IMR-90 (cell line): Measurements from ENCODE around the gene OXSR1. TPM values are rescaled to one million over a fixed set of nuclear protein-coding genes. Genes with fewer than 3 reads are reported as not detected.

Experiments used
- ATAC-seq: fragments of 200-7000 bp; cut with Tn5 transposase; 2 replicates; pipeline ENCODE4 v1.9.1; 2020; ENCODE audit warnings: low read depth, mild to moderate bottlenecking, moderate library complexity
- BruUV-seq: library from RNA; stranded (reverse); fragments of 400-500 nt; replicated peaks from 2 replicates; lab custom pipeline; 2021; lab: Mats Ljungman, UMichigan
- CTCF ChIA-PET: fragments of 300-600 bp; formaldehyde crosslinking; extraction: SDS; loops from one replicate; lab custom pipeline; 2021; ENCODE audit warnings: antibody characterized with exemption; lab: Yijun Ruan, JAX
- POLR2A ChIA-PET: fragments of 300-600 bp; sonication (Branson Sonifier 250); formaldehyde crosslinking; loops from one replicate; lab custom pipeline; 2022; ENCODE audit warnings: antibody characterized with exemption; ENCODE audit not compliant: unreplicated experiment; lab: Charles Lee
- DNase-seq: peaks from one replicate; pipeline ENCODE4 v3.0.0; 2013
- H2AFZ ChIP-seq: replicated peaks from 2 replicates; pipeline ENCODE3; 2013; ENCODE audit warnings: low read length, mild to moderate bottlenecking; ENCODE audit not compliant: poor library complexity
- H2AK5ac ChIP-seq: 2 replicates; pipeline ENCODE4 v1.6.1; 2013; ENCODE audit warnings: low read depth, low read length, inconsistent platforms
- H2AK9ac ChIP-seq: replicated peaks from 2 replicates; pipeline ENCODE3; 2013; ENCODE audit warnings: mild to moderate bottlenecking, low read depth, low read length, moderate library complexity; ENCODE audit not compliant: poor library complexity
- H2BK120ac ChIP-seq: 2 replicates; pipeline ENCODE4 v1.6.1; 2013; ENCODE audit warnings: low read depth, low read length, inconsistent platforms
- H2BK15ac ChIP-seq: 3 replicates; pipeline ENCODE4 v1.6.1; 2013; ENCODE audit warnings: low read depth, low read length, inconsistent platforms
- H2BK20ac ChIP-seq: 2 replicates; pipeline ENCODE4 v1.6.1; 2013; ENCODE audit warnings: low read depth, mild to moderate bottlenecking, inconsistent platforms, low read length, moderate library complexity
- H2BK5ac ChIP-seq: 2 replicates; pipeline ENCODE4 v1.6.1; 2013; ENCODE audit warnings: mild to moderate bottlenecking, low read depth, low read length, inconsistent platforms; ENCODE audit not compliant: poor library complexity, severe bottlenecking
- H3K14ac ChIP-seq: replicated peaks from 2 replicates; pipeline ENCODE4 v1.6.1; 2013; ENCODE audit warnings: low read depth, low read length, inconsistent platforms
- H3K18ac ChIP-seq: 2 replicates; pipeline ENCODE4 v1.6.1; 2013; ENCODE audit warnings: low read depth, low read length, control low read depth
- H3K23ac ChIP-seq: 2 replicates; pipeline ENCODE4 v1.6.1; 2013; ENCODE audit warnings: low read depth, low read length, inconsistent platforms
- H3K27ac ChIP-seq: 2 replicates; pipeline ENCODE4 v1.5.1; 2013; ENCODE audit warnings: mild to moderate bottlenecking, control low read depth, low read length; ENCODE audit not compliant: insufficient read depth
- H3K27me3 ChIP-seq: 2 replicates; pipeline ENCODE4 v1.6.1; 2013; ENCODE audit warnings: low read length; ENCODE audit not compliant: control insufficient read depth, insufficient read depth
- H3K36me3 ChIP-seq: 2 replicates; pipeline ENCODE4 v1.6.1; 2013; ENCODE audit warnings: low read length, mixed read lengths; ENCODE audit not compliant: control insufficient read depth, insufficient read depth
- H3K4ac ChIP-seq: 2 replicates; pipeline ENCODE4 v1.6.1; 2013; ENCODE audit warnings: low read depth, low read length, inconsistent platforms
- H3K4me1 ChIP-seq: 2 replicates; pipeline ENCODE4 v1.6.1; 2013; ENCODE audit warnings: low read length, mixed read lengths; ENCODE audit not compliant: control insufficient read depth, insufficient read depth
- H3K4me2 ChIP-seq: 2 replicates; pipeline ENCODE4 v1.6.1; 2013; ENCODE audit warnings: low read depth, mild to moderate bottlenecking, control low read depth, low read length, moderate library complexity
- H3K4me3 ChIP-seq: 2 replicates; pipeline ENCODE4 v1.5.1; 2013; ENCODE audit warnings: low read depth, mild to moderate bottlenecking, control low read depth, low read length, moderate library complexity; ENCODE audit not compliant: insufficient read depth
- H3K56ac ChIP-seq: 2 replicates; pipeline ENCODE4 v1.6.1; 2013; ENCODE audit warnings: low read length, inconsistent platforms; ENCODE audit not compliant: insufficient read depth; ENCODE audit errors: extremely low read depth
- H3K79me1 ChIP-seq, 2 experiments: 2 replicates each; pipeline ENCODE4 v1.6.1; 2013; ENCODE audit warnings: low read length in 2 of 2, inconsistent platforms in 1 of 2, low read depth in 1 of 2
- H3K9ac ChIP-seq: 2 replicates; pipeline ENCODE4 v1.6.1; 2013; ENCODE audit warnings: low read depth, low read length, control low read depth
- H3K9me1 ChIP-seq: 2 replicates; pipeline ENCODE4 v1.6.1; 2013; ENCODE audit warnings: low read length, inconsistent platforms; ENCODE audit not compliant: insufficient read depth
- H3K9me3 ChIP-seq: 2 replicates; pipeline ENCODE4 v1.6.1; 2013; ENCODE audit warnings: low read length; ENCODE audit not compliant: control insufficient read depth, insufficient read depth
- H4K20me1 ChIP-seq: 2 replicates; pipeline ENCODE4 v1.6.1; 2013; ENCODE audit warnings: low read length, inconsistent platforms; ENCODE audit not compliant: insufficient read depth
- H4K5ac ChIP-seq: 2 replicates; pipeline ENCODE4 v1.6.1; 2013; ENCODE audit warnings: mild to moderate bottlenecking, low read depth, low read length, control low read depth
- H4K8ac ChIP-seq, 2 experiments: 2 replicates each; pipeline ENCODE4 v1.6.1; 2013; ENCODE audit warnings: low read depth in 2 of 2, low read length in 2 of 2, control low read depth in 1 of 2, inconsistent platforms in 1 of 2
- H4K91ac ChIP-seq: 2 replicates; pipeline ENCODE4 v1.6.1; 2013; ENCODE audit warnings: low read depth, low read length, inconsistent platforms; ENCODE audit not compliant: insufficient read depth
- BHLHE40 ChIP-seq: fragments of 150-350 bp; IDR thresholded peaks from 2 replicates; pipeline ENCODE4 v1.6.1; 2016; ENCODE audit warnings: mild to moderate bottlenecking, low read depth, low read length
- CHD1 ChIP-seq: IDR thresholded peaks from 2 replicates; pipeline ENCODE4 v1.6.1; 2012; ENCODE audit warnings: low read depth, low read length, improper control_type of control experiment
- CTCF ChIP-seq: conservative IDR thresholded peaks from 2 replicates; pipeline ENCODE4 v1.5.1; 2012; ENCODE audit warnings: mild to moderate bottlenecking, low read depth, low read length, improper control_type of control experiment
- FOS ChIP-seq: fragments of 150-350 bp; IDR thresholded peaks from 2 replicates; pipeline ENCODE4 v1.6.1; 2016; ENCODE audit warnings: low read depth, low read length
- MXI1 ChIP-seq: IDR thresholded peaks from 2 replicates; pipeline ENCODE4 v1.6.1; 2012; ENCODE audit warnings: low read depth, mild to moderate bottlenecking, low read length, moderate library complexity, borderline replicate concordance
- NFE2L2 ChIP-seq: fragments of 150-350 bp; IDR thresholded peaks from 2 replicates; pipeline ENCODE4 v1.6.1; 2016; ENCODE audit warnings: low read depth, mild to moderate bottlenecking, low read length
- RAD21 ChIP-seq: IDR thresholded peaks from 2 replicates; pipeline ENCODE4 v1.6.1; 2012; ENCODE audit warnings: low read length, improper control_type of control experiment
- RCOR1 ChIP-seq: IDR thresholded peaks from 2 replicates; pipeline ENCODE4 v1.6.1; 2012; ENCODE audit warnings: mild to moderate bottlenecking, low read length, improper control_type of control experiment; ENCODE audit not compliant: insufficient replicate concordance
- RFX5 ChIP-seq: IDR thresholded peaks from 2 replicates; pipeline ENCODE4 v1.8.0; 2012; ENCODE audit warnings: low read depth, mild to moderate bottlenecking, low read length, moderate library complexity
- SMC3 ChIP-seq: fragments of 150-350 bp; IDR thresholded peaks from 2 replicates; pipeline ENCODE4 v1.6.1; 2016; ENCODE audit warnings: low read depth, mild to moderate bottlenecking, antibody characterized with exemption, low read length, moderate library complexity
- WGBS, 2 experiments: methylation state at CpG; one replicate each; pipeline versions ENCODE4 v1.1.5 to v1.1.7; 2013; ENCODE audit warnings: missing lambda C conversion rate in 2 of 2; ENCODE audit not compliant: insufficient read length in 1 of 2; ENCODE audit errors: extremely low coverage in 2 of 2; 5-methylcytosine and 5-hydroxymethylcytosine counted together
- dilution Hi-C: fragments of 300-500 bp; cut with HindIII; formaldehyde crosslinking; loops from one replicate; pipeline ENCODE4 v1.14.3; 2018; ENCODE audit warnings: low sequenced_read_pairs; ENCODE audit not compliant: unreplicated experiment
- in situ Hi-C: fragments of 300-500 bp; cut with MboI; formaldehyde crosslinking; loops from 3 replicates; pipeline ENCODE4 v1.14.3; 2019; ENCODE audit warnings: low sequenced_read_pairs, inconsistent platforms, mixed read lengths
- intact Hi-C: fragments of 100-400 bp; cut with micrococcal nuclease; formaldehyde crosslinking; loops from 2 replicates; pipeline ENCODE4 v1.10.0; 2022
- polyA plus RNA-seq, 3 experiments: library from polyadenylated mRNA; depleted of rRNA; stranded (reverse); fragments of >200 nt; gene quantifications; 2 replicates each; pipeline ENCODE4 v1.2.3, GENCODE V29; 2012; ENCODE audit warnings: low replicate concordance in 1 of 3
- total RNA-seq: library from RNA; depleted of rRNA; stranded (reverse); fragments of >200 nt; gene quantifications from 2 replicates; pipeline ENCODE4 v1.2.3, GENCODE V29; 2012
- TF ChIP-seq, protein P1 (sequence below): fragments of 150-350 bp; IDR thresholded peaks from 2 replicates; pipeline ENCODE4 v1.6.1; 2016; ENCODE audit warnings: low read depth, mild to moderate bottlenecking, low read length, moderate library complexity, borderline replicate concordance
- TF ChIP-seq, protein P2 (sequence below): fragments of 150-350 bp; IDR thresholded peaks from 2 replicates; pipeline ENCODE4 v1.6.1; 2017; ENCODE audit warnings: mild to moderate bottlenecking, antibody characterized with exemption, low read length, low read depth

The OXSR1 gene
- total and polyA plus RNA-seq, 2 of the 4 experiments (the other 2 are of a cell fraction), result 32.9 to 37.6 TPM

DNA sequence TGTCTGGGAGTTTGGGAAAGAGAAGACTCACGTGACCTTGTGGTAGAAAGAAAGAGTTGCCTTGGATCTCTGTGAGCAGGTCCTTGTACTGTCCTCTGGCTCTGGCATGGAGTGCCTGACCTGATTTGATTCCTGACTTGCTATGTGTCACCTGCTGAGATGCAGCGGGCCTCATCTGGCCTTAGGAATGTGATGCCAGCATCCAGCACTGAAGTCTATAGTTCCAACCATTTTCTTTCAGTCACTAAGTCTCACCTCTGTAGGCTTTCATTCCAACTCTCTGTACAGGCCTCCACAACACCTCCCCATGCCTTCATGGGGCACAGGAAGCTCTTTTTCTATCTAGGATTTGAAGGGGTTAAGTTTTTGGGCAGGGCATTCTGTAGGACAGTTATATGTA lies 12.1 kb upstream of the OXSR1 start:
- H3K9ac ChIP-seq, result no peak overlapping the region
- no peaks in the 10 kb centered on the region for H3K36me3 ChIP-seq
- no peak overlapping the region for H2BK20ac ChIP-seq
- H4K5ac ChIP-seq, result no peak overlapping the region
- H3K4ac ChIP-seq, result no peak overlapping the region
- no peak overlapping the region for H3K4me3 ChIP-seq
- no peak overlapping the region for H2BK5ac ChIP-seq
- no peak overlapping the region for H3K23ac ChIP-seq
- dilution Hi-C loops, result no loop called here
- H3K14ac ChIP-seq, result no peak overlapping the region
- no peak overlapping the region for H4K91ac ChIP-seq
- TF ChIP-seq FOS (no peak), BHLHE40 (no peak), RAD21 (no peak), MXI1 (no peak), CHD1 (no peak), SMC3 (no peak), NFE2L2 (no peak), CTCF (no peak), RCOR1 (no peak), RFX5 (no peak)
- TF ChIP-seq, protein P1, sequence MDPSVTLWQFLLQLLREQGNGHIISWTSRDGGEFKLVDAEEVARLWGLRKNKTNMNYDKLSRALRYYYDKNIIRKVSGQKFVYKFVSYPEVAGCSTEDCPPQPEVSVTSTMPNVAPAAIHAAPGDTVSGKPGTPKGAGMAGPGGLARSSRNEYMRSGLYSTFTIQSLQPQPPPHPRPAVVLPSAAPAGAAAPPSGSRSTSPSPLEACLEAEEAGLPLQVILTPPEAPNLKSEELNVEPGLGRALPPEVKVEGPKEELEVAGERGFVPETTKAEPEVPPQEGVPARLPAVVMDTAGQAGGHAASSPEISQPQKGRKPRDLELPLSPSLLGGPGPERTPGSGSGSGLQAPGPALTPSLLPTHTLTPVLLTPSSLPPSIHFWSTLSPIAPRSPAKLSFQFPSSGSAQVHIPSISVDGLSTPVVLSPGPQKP, result no peak
- TF ChIP-seq, protein P2, sequence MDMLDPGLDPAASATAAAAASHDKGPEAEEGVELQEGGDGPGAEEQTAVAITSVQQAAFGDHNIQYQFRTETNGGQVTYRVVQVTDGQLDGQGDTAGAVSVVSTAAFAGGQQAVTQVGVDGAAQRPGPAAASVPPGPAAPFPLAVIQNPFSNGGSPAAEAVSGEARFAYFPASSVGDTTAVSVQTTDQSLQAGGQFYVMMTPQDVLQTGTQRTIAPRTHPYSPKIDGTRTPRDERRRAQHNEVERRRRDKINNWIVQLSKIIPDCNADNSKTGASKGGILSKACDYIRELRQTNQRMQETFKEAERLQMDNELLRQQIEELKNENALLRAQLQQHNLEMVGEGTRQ, result no peak
- no CpG with 5 or more reads among the region's 2 CpGs for WGBS, 2 experiments
- H3K79me1 ChIP-seq, result no peaks in the 10 kb centered on the region
- BruUV-seq, result no TSS peak
- no peak overlapping the region for H2BK120ac ChIP-seq
- no peak overlapping the region for H3K18ac ChIP-seq
- no peak overlapping the region for H3K27ac ChIP-seq
- H3K4me1 ChIP-seq, result no peaks in the 10 kb centered on the region
- DNase-seq (no peak), ATAC-seq (no peak)
- H3K27me3 ChIP-seq, result no peaks in the 10 kb centered on the region
- no peak overlapping the region for H3K4me2 ChIP-seq
- no peaks in the 10 kb centered on the region for H3K9me3 ChIP-seq
- intact Hi-C loops, result no loop called here
- POLR2A ChIA-PET, result no interaction called here
- CTCF ChIA-PET, result interaction anchor here (1.0 kb wide), 2 partner anchors 30 to 193 kb away, joined by 3 read pairs; partner anchors contain the start of gene XYLB
- in situ Hi-C loops, result no loop called here
- no peak overlapping the region for H2BK15ac ChIP-seq
- H2AFZ ChIP-seq, result no peak overlapping the region
- no peak overlapping the region for H3K56ac ChIP-seq
- no peaks in the 10 kb centered on the region for H3K9me1 ChIP-seq
- H4K20me1 ChIP-seq, result no peaks in the 10 kb centered on the region
- no peak overlapping the region for H2AK9ac ChIP-seq
- H2AK5ac ChIP-seq, result no peak overlapping the region
- H4K8ac ChIP-seq, result no peak overlapping the region
